ENCODE data around the gene NPHP1.

GRCh38 chr2:110106642-110107041 lies 98.2 kb downstream of the NPHP1 start:
- TF ChIP-seq EZH2 (IDR thresholded peaks at IDR 0.05; ENCODE audit: insufficient read depth, poor library complexity, severe bottlenecking) (no peak), EZH2phosphoT487 (IDR thresholded peaks at IDR 0.05; ENCODE audit: insufficient read depth, low read depth) (no peak)
